ENCODE results near the gene BIK.

Gene BIK

GRCh38 chr22:43164636-43165035 lies 54.1 kb downstream of the BIK start:
- DNase-seq, result no peak

- DNase-seq, result no peak
These were observed 55.8 kb downstream of the BIK start for GRCh38 chr22:43166132-43166930.

DNA sequence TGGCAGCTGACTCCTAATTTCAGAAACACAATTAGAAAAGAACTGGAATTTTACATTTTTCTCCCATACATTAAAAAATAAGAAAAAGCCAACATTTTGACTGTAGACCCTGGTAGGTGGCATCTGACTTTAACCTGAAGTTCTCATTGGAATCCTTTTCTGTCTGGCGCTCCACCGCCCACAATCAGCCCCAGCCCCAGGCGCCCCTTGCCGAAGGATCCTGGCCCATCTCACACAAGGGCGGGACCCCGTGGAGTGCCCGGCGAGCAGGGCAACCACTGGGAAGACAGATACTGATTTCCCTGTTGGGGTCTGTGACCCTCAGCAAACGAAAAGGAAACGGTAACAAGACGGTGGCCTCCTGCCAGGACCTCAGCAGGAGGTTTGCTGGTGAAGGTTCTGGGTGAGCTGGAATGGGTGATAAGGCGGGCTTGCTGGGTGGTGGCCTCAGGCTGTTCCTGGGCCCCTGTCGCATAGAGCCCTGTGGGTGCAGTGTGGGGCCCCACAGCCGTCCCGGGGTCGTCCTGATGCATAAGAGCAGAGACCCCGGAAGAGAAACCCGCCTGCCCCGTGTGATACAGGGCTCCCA lies 56.5 kb downstream of the BIK start:
- no peak for DNase-seq

DNA sequence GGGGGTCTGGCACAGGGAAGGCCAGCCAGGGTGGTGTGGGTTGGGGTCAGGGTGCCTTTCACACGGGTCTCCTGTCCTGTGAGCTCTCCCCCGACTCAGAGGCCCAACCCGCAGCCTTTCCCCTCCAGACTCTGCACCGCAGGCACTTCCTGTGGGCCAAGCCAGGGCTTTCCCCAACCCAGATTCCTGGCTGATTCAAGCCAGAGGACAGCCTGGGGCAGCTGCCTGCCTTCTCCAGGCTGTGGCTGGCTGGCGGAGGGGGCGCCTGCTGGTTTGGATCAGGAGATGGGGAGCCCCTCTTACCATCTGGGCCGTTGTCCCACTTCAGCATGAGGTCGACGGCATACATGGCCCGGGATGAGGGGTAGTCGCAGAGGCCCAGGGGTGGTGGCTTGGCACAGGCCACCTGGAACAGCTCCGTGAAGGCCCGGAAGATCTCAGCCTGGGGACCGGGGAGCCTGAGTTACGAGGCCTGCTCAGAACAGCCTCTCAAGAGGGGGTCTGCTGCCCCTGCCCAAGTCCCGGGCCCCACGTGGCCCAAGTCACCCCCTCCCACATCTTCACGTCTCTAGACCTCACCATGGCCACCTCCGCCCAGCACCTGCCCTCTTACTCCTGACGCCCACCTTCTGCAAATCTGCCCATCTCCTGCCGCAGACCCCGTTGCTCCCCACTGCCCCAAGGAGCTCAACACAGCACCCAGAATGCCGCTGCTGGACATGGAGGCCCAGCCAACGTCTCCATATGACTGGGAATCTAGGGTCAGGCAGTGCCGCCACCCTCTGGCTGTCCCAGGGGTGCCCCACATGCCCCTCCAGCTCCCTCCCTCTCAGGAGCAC lies 58.1 kb downstream of the BIK start:
- no peak for DNase-seq

DNA sequence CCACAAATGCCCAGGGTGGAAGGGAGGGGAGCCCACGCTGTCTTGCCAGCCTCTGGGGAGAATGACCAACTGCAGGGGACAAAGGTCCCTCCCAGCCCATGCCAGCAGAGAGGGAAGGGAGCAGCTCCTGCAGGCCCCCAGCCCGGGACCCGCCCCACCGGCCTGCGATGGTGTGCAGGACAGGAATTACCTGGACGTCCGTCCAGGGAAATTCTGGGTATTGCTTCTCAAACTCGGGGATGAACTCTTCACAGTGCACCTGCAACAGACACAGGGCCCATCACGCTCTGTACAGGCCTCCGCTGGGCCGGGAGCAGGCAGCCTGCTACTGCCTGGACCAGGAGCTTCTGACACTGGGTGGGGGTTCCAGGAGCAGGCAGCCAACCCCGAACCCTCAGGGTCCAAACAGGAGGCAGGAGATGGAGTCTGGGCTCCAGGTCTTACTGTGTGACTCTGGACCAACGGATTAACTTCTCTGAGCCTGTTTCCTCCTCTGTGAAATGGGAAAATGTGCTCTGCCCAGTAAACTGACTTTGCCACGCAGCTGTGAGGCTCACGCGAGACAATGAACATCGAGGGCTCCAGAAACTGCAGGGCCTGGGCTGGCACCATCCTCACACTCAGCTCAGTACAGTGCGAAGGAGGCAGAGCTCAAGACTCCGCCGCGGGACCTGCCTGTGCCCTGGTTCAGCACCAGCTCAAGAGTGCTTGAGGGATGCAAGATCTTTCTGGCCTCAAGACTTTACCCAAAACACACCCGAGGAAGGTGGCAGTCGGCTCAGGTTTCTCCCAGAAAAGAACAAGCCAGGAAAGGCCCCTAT lies 59.0 kb downstream of the BIK start:
- DNase-seq, result no peak

DNA sequence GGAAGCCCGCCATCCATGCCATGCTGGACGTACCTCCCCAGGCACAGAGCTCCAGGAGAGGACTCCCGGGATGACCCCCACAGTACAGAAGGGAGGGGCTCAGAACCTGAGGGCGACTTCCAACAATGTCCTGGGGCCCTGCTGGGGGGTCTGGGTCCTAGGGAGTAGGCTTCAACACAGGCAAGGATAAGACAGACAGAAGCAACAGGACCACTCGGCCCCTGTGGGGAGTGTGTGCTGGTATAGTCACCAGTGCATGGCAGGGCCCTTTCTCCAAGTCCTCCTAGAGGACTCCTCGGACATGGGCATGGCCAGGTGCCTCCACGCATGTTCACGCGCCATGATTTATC lies 59.6 kb downstream of the BIK start:
- DNase-seq, result no peak

- no peak for DNase-seq
These were observed 60.5 kb downstream of the BIK start for GRCh38 chr22:43171019-43171491.

DNA sequence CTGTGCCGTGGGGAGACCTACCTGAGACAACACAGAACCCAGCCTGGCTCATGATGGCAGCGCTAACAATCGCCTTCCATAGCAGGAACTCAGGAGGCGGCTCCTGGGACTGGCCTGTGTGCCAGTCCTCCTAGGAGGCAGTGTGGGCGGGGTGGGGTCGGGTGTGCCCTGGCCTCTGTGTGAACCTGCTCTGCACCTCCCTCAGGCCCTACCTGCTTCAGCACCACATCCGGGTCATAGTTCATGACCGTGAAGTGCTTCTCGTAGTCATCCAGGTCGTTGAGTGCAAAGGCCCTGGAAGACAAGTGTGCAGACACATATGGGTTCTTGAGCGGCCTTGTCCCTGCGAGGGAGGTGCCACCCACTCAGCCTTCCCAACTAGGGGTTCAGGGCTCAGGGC lies 61.1 kb downstream of the BIK start:
- DNase-seq, result no peak

GRCh38 chr22:43172191-43172590 lies 61.6 kb downstream of the BIK start:
- DNase-seq, result no peak

GRCh38 chr22:43173566-43173965 lies 63.0 kb downstream of the BIK start:
- no peak for DNase-seq

DNA sequence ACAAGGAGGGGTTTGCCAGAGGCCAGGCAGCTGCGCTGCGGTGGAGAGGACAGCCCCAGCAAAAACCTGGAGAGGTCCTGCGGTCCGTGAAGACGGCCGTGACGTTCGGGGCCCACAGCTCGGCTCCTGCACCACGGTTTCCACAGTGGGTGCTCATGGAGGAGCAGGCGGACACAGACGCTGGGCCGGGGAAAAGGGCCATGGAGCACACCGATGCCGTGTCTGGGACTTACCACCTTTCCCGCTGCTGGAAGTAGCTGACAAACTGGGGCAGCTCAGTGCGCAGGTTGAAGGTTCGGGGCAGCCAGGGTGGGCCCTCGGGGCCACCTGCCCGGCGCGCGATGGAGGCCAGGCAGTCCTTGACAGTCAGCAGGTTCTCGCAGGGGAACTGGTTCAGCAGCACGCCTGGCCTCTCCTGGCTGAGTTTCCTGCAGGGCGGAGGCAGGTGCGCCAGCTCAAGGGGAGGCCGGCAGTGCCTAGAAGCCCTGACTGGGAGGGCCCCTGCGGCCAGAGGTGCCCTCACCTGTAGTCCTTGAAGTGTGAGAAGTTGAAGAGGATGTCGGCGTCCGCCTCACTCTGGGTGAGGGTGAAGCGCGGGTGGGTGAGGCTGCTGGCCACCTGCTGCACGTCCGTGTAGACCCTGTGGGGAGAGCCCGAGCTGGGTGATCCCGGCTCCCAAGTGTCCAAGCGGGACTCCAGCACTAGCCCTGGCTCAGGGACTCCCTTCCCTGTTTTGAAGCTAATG lies 63.6 kb downstream of the BIK start:
- no peak for DNase-seq

DNA sequence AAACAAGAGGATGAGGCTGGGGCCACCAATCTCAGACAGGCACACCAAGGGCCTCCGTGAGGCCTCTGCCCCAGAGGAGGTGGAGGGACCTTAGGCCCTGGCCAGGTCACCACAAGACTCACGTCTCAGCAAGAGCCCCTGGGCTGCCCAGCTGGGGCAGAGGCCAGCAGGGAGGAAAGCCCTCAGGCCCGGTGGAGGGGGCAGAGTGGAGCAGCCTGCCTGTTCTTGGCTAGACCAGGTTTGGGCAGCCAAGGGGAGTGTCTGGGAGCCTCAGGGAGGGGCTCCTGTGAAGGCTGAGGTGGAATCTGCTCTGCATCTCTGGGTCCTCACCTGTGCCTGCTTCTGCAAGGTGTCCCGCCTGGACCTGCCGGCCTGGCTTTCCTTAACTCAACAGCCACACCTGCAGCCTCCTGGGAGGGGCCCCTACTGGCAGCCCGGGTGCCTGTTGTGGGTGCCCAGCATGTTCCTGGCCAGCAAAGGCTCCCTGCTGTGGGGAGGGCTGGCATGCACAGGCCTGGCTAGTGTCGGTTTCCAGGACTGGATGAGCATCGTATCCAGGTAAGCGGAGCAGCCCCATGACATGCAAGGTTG lies 64.5 kb downstream of the BIK start:
- DNase-seq, result no peak

GRCh38 chr22:43176090-43176489 lies 65.5 kb downstream of the BIK start:
- no peak for DNase-seq

GRCh38 chr22:43177479-43177878 lies 66.9 kb downstream of the BIK start:
- DNase-seq, result no peak
